Uterus (tissue), 2 donors: ENCODE measurements around the gene PALB2.

Source experiments
- CTCF ChIP-seq, 4 experiments: fragments of 200-600 bp in 2 of 4; fragments of 450-650 bp in 2 of 4; sonication (generic) in 2 of 4; IDR thresholded peaks; one replicate each; pipeline ENCODE4 v1.5.1; 2016 to 2019; ENCODE audit warnings: antibody characterized with exemption in 4 of 4, mild to moderate bottlenecking in 2 of 4, moderate library complexity in 1 of 4
- POLR2A ChIP-seq, 2 donors: fragments of 450-650 bp; IDR thresholded peaks; one replicate each; pipeline ENCODE4 v1.6.1; 2016; ENCODE audit warnings: antibody characterized with exemption in 2 of 2, mild to moderate bottlenecking in 1 of 2, moderate library complexity in 1 of 2

- TF ChIP-seq CTCF (IDR thresholded peaks at IDR 0.05) (no peak), POLR2A (IDR thresholded peaks at IDR 0.05) (no peak)
Measured at GRCh38 chr16:23666571-23667354, 25.7 kb upstream of the PALB2 start.
